WTC11 (cell line): ENCODE results near the gene NRAP. TPM values are rescaled to one million over a fixed set of nuclear protein-coding genes. Genes with fewer than 3 reads are reported as not detected.

Source experiments
- ATAC-seq: fragments of 200-7000 bp; cut with Tn5 transposase; 2 replicates; pipeline ENCODE4 v1.10.0; 2021; ENCODE audit warnings: mild to moderate bottlenecking, moderate library complexity
- CTCF ChIA-PET: fragments of 300-600 bp; sonication (Branson Sonifier 250); formaldehyde crosslinking; loops from one replicate; lab custom pipeline; 2021; ENCODE audit warnings: antibody characterized with exemption; lab: Charles Lee
- POLR2A ChIA-PET: fragments of 350-600 bp; sonication (Branson Sonifier 250); formaldehyde crosslinking; loops from one replicate; lab custom pipeline; 2021; ENCODE audit warnings: antibody characterized with exemption; lab: Charles Lee
- DNase-seq: peaks from one replicate; pipeline ENCODE4 v3.0.0; 2021; ENCODE audit warnings: low spot score
- H3K27ac Mint-ChIP-seq: 2 replicates; pipeline ENCODE4 v1.8.0; 2021; ENCODE audit warnings: mixed read lengths
- H3K27me3 Mint-ChIP-seq: 2 replicates; pipeline ENCODE4 v1.8.0; 2021; ENCODE audit warnings: low read depth, mild to moderate bottlenecking, moderate library complexity, mixed read lengths
- H3K36me3 Mint-ChIP-seq: 2 replicates; pipeline ENCODE4 v1.8.0; 2021; ENCODE audit warnings: mixed read lengths
- H3K4me1 Mint-ChIP-seq: 2 replicates; pipeline ENCODE4 v1.8.0; 2022; ENCODE audit warnings: mixed read lengths
- H3K4me3 Mint-ChIP-seq: 2 replicates; pipeline ENCODE4 v1.8.0; 2021; ENCODE audit warnings: mild to moderate bottlenecking, moderate library complexity, mixed read lengths
- H3K9me3 Mint-ChIP-seq: 2 replicates; pipeline ENCODE4 v1.8.0; 2021; ENCODE audit warnings: mixed read lengths
- ATF3 ChIP-seq: sonication (generic); formaldehyde crosslinking; conservative IDR thresholded peaks from 2 replicates; pipeline ENCODE4 v1.8.1; 2022; ENCODE audit warnings: mild to moderate bottlenecking, missing genetic modification reagents
- CREM ChIP-seq: sonication (generic); formaldehyde crosslinking; IDR thresholded peaks from 2 replicates; pipeline ENCODE4 v1.8.1; 2022; ENCODE audit warnings: mild to moderate bottlenecking, missing genetic modification reagents, moderate library complexity
- E2F1 ChIP-seq: sonication (generic); formaldehyde crosslinking; IDR thresholded peaks from 2 replicates; pipeline ENCODE4 v1.8.0; 2022; ENCODE audit warnings: mild to moderate bottlenecking, missing genetic modification reagents
- ERG ChIP-seq: fragments of 250-450 bp; sonication (Bioruptor Pico); IDR thresholded peaks from 2 replicates; pipeline ENCODE4 v1.8.0; 2021; ENCODE audit warnings: mild to moderate bottlenecking
- FOXJ3 ChIP-seq: sonication (generic); formaldehyde crosslinking; IDR thresholded peaks from 2 replicates; pipeline ENCODE4 v1.9.0; 2021; ENCODE audit warnings: missing genetic modification reagents, mild to moderate bottlenecking, borderline replicate concordance
- FOXP1 ChIP-seq: sonication (generic); formaldehyde crosslinking; IDR thresholded peaks from 2 replicates; pipeline ENCODE4 v1.8.0; 2022; ENCODE audit warnings: missing genetic modification reagents, mild to moderate bottlenecking, moderate library complexity, borderline replicate concordance
- GABPB1 ChIP-seq: sonication (generic); formaldehyde crosslinking; IDR thresholded peaks from 2 replicates; pipeline ENCODE4 v1.8.1; 2023; ENCODE audit warnings: mild to moderate bottlenecking, missing genetic modification reagents
- GTF2I ChIP-seq: fragments of 250-450 bp; sonication (Bioruptor Pico); conservative IDR thresholded peaks from 2 replicates; pipeline ENCODE4 v1.4.0; 2021; ENCODE audit warnings: mild to moderate bottlenecking
- JAZF1 ChIP-seq: fragments of 250-450 bp; sonication (Bioruptor Pico); IDR thresholded peaks from 2 replicates; pipeline ENCODE4 v1.9.0; 2021; ENCODE audit warnings: moderate library complexity, mild to moderate bottlenecking, inconsistent platforms
- MAX ChIP-seq: sonication (generic); formaldehyde crosslinking; IDR thresholded peaks from 2 replicates; pipeline ENCODE4 v1.8.0; 2022; ENCODE audit warnings: mild to moderate bottlenecking, missing genetic modification reagents
- NR2C2 ChIP-seq: sonication (generic); formaldehyde crosslinking; IDR thresholded peaks from 2 replicates; pipeline ENCODE4 v1.8.0; 2022; ENCODE audit warnings: mild to moderate bottlenecking, missing genetic modification reagents
- ZNF281 ChIP-seq: sonication (generic); formaldehyde crosslinking; IDR thresholded peaks from 2 replicates; pipeline ENCODE4 v1.8.0; 2023; ENCODE audit warnings: mild to moderate bottlenecking, missing genetic modification reagents
- ZNF423 ChIP-seq: fragments of 250-450 bp; sonication (Bioruptor Pico); IDR thresholded peaks from 2 replicates; pipeline ENCODE4 v2.1.2; 2022; ENCODE audit warnings: mild to moderate bottlenecking, moderate library complexity
- ZNF425 ChIP-seq: fragments of 250-450 bp; sonication (Bioruptor Pico); conservative IDR thresholded peaks from 2 replicates; pipeline ENCODE4 v1.9.0; 2021; ENCODE audit warnings: mild to moderate bottlenecking
- total RNA-seq: library from RNA; stranded (reverse); gene quantifications from 3 replicates; pipeline ENCODE4 v1.2.3, GENCODE V29; 2021
- TF ChIP-seq, protein P1 (sequence below): sonication (generic); formaldehyde crosslinking; IDR thresholded peaks from 2 replicates; pipeline ENCODE4 v1.8.0; 2023; ENCODE audit warnings: missing genetic modification reagents
- TF ChIP-seq, protein P2 (sequence below): sonication (generic); formaldehyde crosslinking; IDR thresholded peaks from 2 replicates; pipeline ENCODE4 v1.8.1; 2022; ENCODE audit warnings: low read depth, missing genetic modification reagents, borderline replicate concordance
- TF ChIP-seq, protein P3 (sequence below): fragments of 200-600 bp; IDR thresholded peaks from 2 replicates; pipeline ENCODE4 v1.8.0; 2022; ENCODE audit warnings: antibody characterized with exemption

Gene NRAP
- total RNA-seq, 1 experiment from 2014 or later: not detected

DNA sequence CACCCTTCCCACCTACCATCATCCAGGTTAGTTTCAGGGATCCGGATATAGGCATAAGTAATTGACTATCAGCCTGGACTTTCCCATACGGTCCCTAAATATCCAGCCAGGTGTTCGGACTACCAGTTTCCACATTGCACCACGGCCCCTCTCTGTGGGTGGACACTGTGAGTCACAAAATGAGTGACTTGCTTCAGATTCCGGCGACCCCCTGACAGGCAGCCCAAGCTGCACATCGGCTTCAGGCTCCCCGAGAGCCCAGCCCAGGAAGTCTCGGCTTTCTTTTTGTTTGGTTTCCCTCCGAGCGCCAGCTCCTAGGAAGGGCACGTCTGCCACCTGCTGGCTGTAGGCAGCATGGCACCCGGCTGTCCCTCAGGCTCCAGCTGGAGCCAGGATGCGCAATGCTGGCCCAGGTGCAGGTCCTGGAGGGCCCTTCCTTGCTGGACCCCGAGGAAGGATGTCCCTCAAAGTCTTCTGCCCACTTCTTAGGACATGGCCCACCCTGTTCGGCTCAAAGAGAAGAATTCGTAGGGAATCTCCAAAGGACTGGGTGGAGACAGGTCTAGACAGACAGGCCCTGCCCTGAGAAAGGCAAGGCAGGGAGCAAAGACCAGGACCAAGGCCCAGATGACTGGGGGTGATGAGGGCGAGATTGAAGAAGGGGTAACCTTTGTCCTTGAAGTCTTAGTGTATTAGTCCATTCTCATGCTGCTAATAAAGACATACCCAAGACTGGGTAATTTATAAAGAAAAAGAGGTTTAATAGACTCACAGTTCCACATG is 100.3 kb downstream of the NRAP start:
- Mint-ChIP-seq H3K36me3 (no peaks in the 10 kb centered on the region), H3K4me3 (peak overlapping the region; percentile 57), H3K27ac (no peak overlapping the region), H3K27me3 (peaks cover 66% of the 10 kb centered on the region), H3K4me1 (peaks cover 48% of the 10 kb centered on the region)
- peak; percentile 87 for DNase-seq
- ATAC-seq: peak; percentile 91
- POLR2A ChIA-PET: interaction anchor here (0.7 kb wide), 1 partner anchor 9 kb away, joined by 3 read pairs; no protein-coding TSS in a partner anchor
- CTCF ChIA-PET: interaction anchor here (0.6 to 3.7 kb wide), 36 partner anchors 8 to 1091 kb away, joined by 3 to 18 read pairs (median 4); no protein-coding TSS in a partner anchor
- TF ChIP-seq FOXP1 (CRISPR knock-in tag) (no peak), MAX (CRISPR knock-in tag) (no peak), ATF3 (CRISPR knock-in tag) (no peak), ZNF425 (CRISPR knock-in tag) (no peak), GTF2I (no peak), ERG (CRISPR knock-in tag) (no peak), ZNF423 (no peak), FOXJ3 (CRISPR knock-in tag) (no peak), E2F1 (CRISPR knock-in tag) (no peak), CREM (CRISPR knock-in tag) (0 out of 2 replicates have a peak, but pooled peaks have one; percentile 31), GABPB1 (no peak), JAZF1 (CRISPR knock-in tag) (no peak), NR2C2 (CRISPR knock-in tag) (no peak), ZNF281 (no peak)
- TF ChIP-seq, protein P1, sequence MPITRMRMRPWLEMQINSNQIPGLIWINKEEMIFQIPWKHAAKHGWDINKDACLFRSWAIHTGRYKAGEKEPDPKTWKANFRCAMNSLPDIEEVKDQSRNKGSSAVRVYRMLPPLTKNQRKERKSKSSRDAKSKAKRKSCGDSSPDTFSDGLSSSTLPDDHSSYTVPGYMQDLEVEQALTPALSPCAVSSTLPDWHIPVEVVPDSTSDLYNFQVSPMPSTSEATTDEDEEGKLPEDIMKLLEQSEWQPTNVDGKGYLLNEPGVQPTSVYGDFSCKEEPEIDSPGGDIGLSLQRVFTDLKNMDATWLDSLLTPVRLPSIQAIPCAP (CRISPR knock-in tag): no peak
- TF ChIP-seq, protein P2, sequence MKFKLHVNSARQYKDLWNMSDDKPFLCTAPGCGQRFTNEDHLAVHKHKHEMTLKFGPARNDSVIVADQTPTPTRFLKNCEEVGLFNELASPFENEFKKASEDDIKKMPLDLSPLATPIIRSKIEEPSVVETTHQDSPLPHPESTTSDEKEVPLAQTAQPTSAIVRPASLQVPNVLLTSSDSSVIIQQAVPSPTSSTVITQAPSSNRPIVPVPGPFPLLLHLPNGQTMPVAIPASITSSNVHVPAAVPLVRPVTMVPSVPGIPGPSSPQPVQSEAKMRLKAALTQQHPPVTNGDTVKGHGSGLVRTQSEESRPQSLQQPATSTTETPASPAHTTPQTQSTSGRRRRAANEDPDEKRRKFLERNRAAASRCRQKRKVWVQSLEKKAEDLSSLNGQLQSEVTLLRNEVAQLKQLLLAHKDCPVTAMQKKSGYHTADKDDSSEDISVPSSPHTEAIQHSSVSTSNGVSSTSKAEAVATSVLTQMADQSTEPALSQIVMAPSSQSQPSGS (CRISPR knock-in tag): no peak
- TF ChIP-seq, protein P3, sequence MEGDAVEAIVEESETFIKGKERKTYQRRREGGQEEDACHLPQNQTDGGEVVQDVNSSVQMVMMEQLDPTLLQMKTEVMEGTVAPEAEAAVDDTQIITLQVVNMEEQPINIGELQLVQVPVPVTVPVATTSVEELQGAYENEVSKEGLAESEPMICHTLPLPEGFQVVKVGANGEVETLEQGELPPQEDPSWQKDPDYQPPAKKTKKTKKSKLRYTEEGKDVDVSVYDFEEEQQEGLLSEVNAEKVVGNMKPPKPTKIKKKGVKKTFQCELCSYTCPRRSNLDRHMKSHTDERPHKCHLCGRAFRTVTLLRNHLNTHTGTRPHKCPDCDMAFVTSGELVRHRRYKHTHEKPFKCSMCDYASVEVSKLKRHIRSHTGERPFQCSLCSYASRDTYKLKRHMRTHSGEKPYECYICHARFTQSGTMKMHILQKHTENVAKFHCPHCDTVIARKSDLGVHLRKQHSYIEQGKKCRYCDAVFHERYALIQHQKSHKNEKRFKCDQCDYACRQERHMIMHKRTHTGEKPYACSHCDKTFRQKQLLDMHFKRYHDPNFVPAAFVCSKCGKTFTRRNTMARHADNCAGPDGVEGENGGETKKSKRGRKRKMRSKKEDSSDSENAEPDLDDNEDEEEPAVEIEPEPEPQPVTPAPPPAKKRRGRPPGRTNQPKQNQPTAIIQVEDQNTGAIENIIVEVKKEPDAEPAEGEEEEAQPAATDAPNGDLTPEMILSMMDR: peak; percentile 91
- TF ChIP-seq, all 79 proteins: peak for 2
- no peaks in the 10 kb centered on the region for H3K9me3 Mint-ChIP-seq
